A673 (cell line): ENCODE measurements around the gene STXBP5. TPM values are rescaled to one million over a fixed set of nuclear protein-coding genes. Genes with fewer than 3 reads are reported as not detected.

Source experiments
- BruUV-seq: library from RNA; stranded (reverse); fragments of 400-500 nt; replicated peaks from 2 replicates; lab custom pipeline; 2021; lab: Mats Ljungman, UMichigan
- CTCF ChIA-PET: fragments of 300-600 bp; sonication (Branson Sonifier 250); formaldehyde crosslinking; loops from one replicate; lab custom pipeline; 2022; ENCODE audit warnings: antibody characterized with exemption; lab: Charles Lee
- POLR2A ChIA-PET: fragments of 300-600 bp; sonication (Branson Sonifier 250); formaldehyde crosslinking; loops from one replicate; lab custom pipeline; 2022; ENCODE audit warnings: antibody characterized with exemption; ENCODE audit not compliant: low non-redundant PET; lab: Charles Lee
- DNase-seq: peaks from one replicate; pipeline ENCODE4 v3.0.0-alpha.2; 2015; ENCODE audit warnings: low spot score
- H3K27ac ChIP-seq: fragments of 200-600 bp; sonication (generic); 2 replicates; pipeline ENCODE4 v1.5.1; 2016; ENCODE audit warnings: mixed run types, low read depth, mild to moderate bottlenecking, mixed read lengths, antibody characterized with exemption, low read length; ENCODE audit not compliant: poor library complexity, severe bottlenecking
- H3K27me3 ChIP-seq: fragments of 200-600 bp; sonication (generic); replicated peaks from 2 replicates; pipeline ENCODE4 v1.6.1; 2017; ENCODE audit warnings: mixed run types, low read depth, mild to moderate bottlenecking, mixed read lengths, antibody characterized with exemption, low read length; ENCODE audit not compliant: insufficient read depth, poor library complexity
- H3K36me3 ChIP-seq: fragments of 200-600 bp; sonication (generic); 2 replicates; pipeline ENCODE4 v1.6.1; 2016; ENCODE audit warnings: mixed run types, mild to moderate bottlenecking, mixed read lengths, antibody characterized with exemption, low read length; ENCODE audit not compliant: insufficient read depth, poor library complexity, severe bottlenecking
- H3K4me1 ChIP-seq: fragments of 200-600 bp; sonication (generic); 2 replicates; pipeline ENCODE4 v1.6.1; 2017; ENCODE audit warnings: mixed run types, mild to moderate bottlenecking, mixed read lengths, antibody characterized with exemption, low read length; ENCODE audit not compliant: insufficient read depth, poor library complexity, severe bottlenecking
- H3K4me3 ChIP-seq: fragments of 200-600 bp; sonication (generic); 2 replicates; pipeline ENCODE4 v1.5.1; 2016; ENCODE audit warnings: low read depth, mixed run types, mild to moderate bottlenecking, mixed read lengths, low read length; ENCODE audit not compliant: poor library complexity, severe bottlenecking
- H3K9me3 ChIP-seq: fragments of 200-600 bp; sonication (generic); 2 replicates; pipeline ENCODE4 v1.6.1; 2016; ENCODE audit warnings: mixed run types, low read depth, mild to moderate bottlenecking, mixed read lengths, antibody characterized with exemption, low read length; ENCODE audit not compliant: poor library complexity, severe bottlenecking
- EZH2 ChIP-seq: fragments of 200-600 bp; sonication (generic); IDR thresholded peaks from 2 replicates; pipeline ENCODE4 v1.6.1; 2017; ENCODE audit warnings: borderline replicate concordance, low read depth, mild to moderate bottlenecking, mixed read lengths, antibody characterized with exemption, low read length; ENCODE audit not compliant: poor library complexity, severe bottlenecking
- intact Hi-C: fragments of 100-400 bp; cut with micrococcal nuclease; formaldehyde crosslinking; loops from one replicate; pipeline ENCODE4 v1.10.0; 2022; ENCODE audit not compliant: unreplicated experiment
- total RNA-seq: library from RNA; stranded (reverse); gene quantifications from 2 replicates; pipeline ENCODE4 v1.2.3, GENCODE V29; 2021
- TF ChIP-seq, protein P1 (sequence below): fragments of 300-800, 200-600 bp; sonication (generic); conservative IDR thresholded peaks from 2 replicates; pipeline ENCODE4 v1.5.1; 2017; ENCODE audit warnings: low read depth, mild to moderate bottlenecking, antibody characterized with exemption, low read length, moderate library complexity, mixed read lengths

STXBP5 gene
- total RNA-seq, 1 experiment from 2014 or later: 14.5 TPM

DNA sequence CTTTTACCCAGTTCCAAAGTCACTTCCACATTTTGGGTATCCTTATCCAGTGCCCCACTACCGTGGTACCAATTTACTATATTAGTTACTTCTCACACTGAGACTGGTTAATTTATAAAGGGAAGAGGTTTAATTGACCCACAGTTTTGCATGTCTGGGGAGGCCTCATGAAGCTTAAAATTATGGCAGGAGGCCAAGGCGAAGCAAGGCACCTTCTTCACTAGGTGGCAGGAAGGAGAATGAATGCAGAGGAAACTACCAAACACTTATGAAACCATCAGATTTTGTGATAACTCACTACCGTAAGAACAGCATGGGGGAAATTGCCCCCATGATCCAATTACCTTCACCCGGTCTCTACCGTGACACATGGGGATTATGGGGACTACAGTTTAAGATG is 197.6 kb downstream of the STXBP5 start:
- CTCF ChIA-PET: no interaction called here
- Histone ChIP-seq H3K27me3 (no peaks in the 10 kb centered on the region), H3K4me1 (no peaks in the 10 kb centered on the region), H3K9me3 (no peaks in the 10 kb centered on the region), H3K4me3 (no peak overlapping the region), H3K27ac (no peak overlapping the region), H3K36me3 (no peaks in the 10 kb centered on the region)
- peak; percentile 52 for DNase-seq
- BruUV-seq: no TSS peak
- POLR2A ChIA-PET: no interaction called here
- TF ChIP-seq EZH2: no peak
- TF ChIP-seq, protein P1, sequence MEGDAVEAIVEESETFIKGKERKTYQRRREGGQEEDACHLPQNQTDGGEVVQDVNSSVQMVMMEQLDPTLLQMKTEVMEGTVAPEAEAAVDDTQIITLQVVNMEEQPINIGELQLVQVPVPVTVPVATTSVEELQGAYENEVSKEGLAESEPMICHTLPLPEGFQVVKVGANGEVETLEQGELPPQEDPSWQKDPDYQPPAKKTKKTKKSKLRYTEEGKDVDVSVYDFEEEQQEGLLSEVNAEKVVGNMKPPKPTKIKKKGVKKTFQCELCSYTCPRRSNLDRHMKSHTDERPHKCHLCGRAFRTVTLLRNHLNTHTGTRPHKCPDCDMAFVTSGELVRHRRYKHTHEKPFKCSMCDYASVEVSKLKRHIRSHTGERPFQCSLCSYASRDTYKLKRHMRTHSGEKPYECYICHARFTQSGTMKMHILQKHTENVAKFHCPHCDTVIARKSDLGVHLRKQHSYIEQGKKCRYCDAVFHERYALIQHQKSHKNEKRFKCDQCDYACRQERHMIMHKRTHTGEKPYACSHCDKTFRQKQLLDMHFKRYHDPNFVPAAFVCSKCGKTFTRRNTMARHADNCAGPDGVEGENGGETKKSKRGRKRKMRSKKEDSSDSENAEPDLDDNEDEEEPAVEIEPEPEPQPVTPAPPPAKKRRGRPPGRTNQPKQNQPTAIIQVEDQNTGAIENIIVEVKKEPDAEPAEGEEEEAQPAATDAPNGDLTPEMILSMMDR: no peak
- intact Hi-C loops: no loop called here

DNA sequence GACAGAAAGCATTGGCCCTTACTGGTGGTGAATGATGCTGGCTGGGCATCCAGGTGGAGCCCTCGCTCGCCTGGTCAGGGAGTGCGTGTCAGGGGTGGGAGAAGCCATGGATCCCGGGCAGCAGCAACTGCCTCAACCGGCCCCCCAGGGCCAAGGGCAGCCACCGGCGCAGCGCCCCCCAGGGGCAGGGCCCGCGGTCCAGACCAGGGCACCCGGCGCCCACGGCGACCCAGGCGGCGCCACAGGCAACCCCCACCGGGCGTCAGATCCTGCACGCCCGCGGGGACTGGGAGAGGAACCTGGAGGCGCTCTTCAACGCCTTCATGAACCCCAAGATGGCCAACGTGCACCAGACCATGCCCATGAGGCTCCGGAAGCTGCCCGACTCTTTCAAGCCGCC is 202.6 kb downstream of the STXBP5 start:
- Histone ChIP-seq H3K4me3 (no peak overlapping the region), H3K27me3 (no peaks in the 10 kb centered on the region), H3K9me3 (no peaks in the 10 kb centered on the region), H3K27ac (no peak overlapping the region), H3K4me1 (no peaks in the 10 kb centered on the region), H3K36me3 (no peaks in the 10 kb centered on the region)
- CTCF ChIA-PET: no interaction called here
- intact Hi-C loops: no loop called here
- DNase-seq: no peak
- POLR2A ChIA-PET: no interaction called here
- TF ChIP-seq EZH2: no peak
- TF ChIP-seq, protein P1: no peak
- no TSS peak for BruUV-seq

DNA sequence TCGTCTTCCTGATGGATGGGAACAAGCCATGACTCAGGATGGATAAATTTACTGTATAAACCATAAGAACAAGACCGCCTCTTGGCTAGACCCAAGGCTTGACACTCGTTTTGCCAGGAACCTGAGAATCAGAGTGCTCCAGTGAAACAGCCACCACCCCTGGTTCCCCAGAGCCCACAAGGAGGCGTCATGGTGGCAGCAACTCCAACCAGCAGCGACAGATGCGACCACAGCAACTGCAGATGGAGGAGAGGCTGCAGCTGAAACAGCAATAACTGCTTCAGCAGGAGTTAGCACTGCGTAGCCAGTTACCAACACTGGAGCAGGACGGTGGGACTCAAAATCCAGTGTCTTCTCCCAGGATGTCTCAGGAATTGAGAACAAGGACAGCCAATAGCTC is 203.4 kb downstream of the STXBP5 start:
- H3K4me3 ChIP-seq: no peak overlapping the region
- TF ChIP-seq, protein P1: no peak
- no peak for TF ChIP-seq EZH2
- ChIA-PET POLR2A (no interaction called here), CTCF (interaction anchor here (0.9 kb wide), 1 partner anchor 15 kb away, joined by 4 read pairs; no protein-coding TSS in a partner anchor)
- no peaks in the 10 kb centered on the region for H3K36me3 ChIP-seq
- H3K27ac ChIP-seq: no peak overlapping the region
- DNase-seq: no peak
- intact Hi-C loops: no loop called here
- H3K4me1 ChIP-seq: no peaks in the 10 kb centered on the region
- no TSS peak for BruUV-seq
- H3K9me3 ChIP-seq: no peaks in the 10 kb centered on the region
- no peaks in the 10 kb centered on the region for H3K27me3 ChIP-seq
